Stimulated activated CD4-positive, alpha-beta T cell treated with anti-CD3 and anti-CD28 coated beads, Interleukin-15, amount 100 ng/mL, for 48 hours (primary cell): ENCODE results near the gene ATP2C1.
"Not testable (repeated sequence)": the region's sequence is repeated elsewhere in the genome, so short reads cannot be mapped to it uniquely, and the experiment has no call there.

ENCODE experiments used
- DNase-seq, 2 donors: peaks; one replicate each; pipeline ENCODE4 v3.0.0-alpha.2; 2020; ENCODE audit warnings: low read depth in 2 of 2

The ATP2C1 gene

DNA sequence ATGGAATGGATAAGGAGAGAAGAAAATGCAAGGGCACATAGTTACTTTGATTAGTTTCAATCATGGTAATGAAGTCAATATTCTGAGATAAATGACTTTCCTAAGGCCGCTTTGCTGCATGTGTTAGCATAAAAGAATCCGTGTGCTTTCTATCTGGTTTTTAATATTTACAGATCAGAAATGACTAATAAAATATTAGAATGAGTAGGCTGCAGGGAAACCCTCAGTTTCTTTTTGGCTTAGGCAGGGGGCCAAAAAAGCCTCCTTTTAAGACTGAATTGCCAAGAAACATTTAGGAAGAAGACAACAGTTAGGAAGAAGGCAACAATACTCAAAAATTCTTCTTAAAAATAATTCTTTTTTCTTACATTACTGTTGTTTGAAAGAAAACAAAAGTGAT lies 144.4 kb downstream of the ATP2C1 start:
- DNase-seq, result no peak

DNA sequence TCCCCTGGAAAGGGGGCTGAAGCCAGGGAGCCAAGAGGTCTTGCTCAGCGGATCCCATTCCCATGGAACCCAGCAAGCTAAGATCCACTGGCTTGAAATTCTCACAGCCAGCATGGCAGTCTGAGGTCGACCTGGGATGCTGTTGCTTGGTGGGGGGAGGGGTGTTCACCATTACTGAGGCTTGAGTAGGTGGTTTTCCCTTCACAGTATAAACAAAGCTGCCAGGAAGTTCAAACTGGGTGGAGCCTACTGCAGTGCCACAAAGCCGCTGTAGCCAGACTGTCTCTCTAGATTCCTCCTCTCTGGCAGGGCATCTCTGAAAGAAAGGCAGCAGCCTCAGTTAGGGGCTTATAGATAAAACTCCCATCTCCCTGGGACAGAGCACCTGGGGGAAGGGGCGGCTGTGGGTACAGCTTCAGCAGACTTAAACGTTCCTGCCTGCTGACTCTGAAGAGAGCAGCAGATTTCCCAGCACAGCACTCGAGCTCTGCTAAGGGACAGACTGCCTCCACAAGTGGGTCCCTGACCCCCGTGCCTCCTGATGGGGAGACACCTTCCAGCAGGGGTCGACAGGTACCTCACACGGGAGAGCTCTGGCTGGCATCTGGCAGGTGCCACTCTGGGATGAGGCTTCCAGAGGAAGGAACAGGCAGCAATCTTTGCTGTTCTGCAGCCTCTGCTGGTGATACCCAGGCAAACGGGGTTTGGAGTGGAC lies 148.5 kb downstream of the ATP2C1 start:
- not testable (repeated sequence) for DNase-seq

DNA sequence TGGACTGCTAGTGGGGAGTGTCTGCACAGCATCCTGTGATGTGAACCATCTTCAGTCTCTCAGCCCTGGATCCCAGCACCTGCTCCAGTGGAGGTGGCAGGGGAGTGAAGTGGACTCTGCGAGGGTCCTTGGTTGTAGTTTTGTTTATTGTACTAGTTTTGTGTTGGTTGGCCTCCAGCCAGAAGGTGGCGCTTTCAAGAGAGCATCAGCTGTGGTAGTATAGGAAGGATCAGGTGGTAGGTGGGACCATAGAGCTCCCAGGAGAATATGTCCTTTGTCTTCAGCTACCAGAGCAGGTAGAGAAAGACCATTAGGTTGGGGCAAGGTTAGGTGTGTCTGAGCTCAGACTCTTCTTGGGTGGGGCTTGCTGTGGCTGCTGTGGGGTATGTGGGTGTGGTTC lies 153.7 kb downstream of the ATP2C1 start:
- no peak for DNase-seq

DNA sequence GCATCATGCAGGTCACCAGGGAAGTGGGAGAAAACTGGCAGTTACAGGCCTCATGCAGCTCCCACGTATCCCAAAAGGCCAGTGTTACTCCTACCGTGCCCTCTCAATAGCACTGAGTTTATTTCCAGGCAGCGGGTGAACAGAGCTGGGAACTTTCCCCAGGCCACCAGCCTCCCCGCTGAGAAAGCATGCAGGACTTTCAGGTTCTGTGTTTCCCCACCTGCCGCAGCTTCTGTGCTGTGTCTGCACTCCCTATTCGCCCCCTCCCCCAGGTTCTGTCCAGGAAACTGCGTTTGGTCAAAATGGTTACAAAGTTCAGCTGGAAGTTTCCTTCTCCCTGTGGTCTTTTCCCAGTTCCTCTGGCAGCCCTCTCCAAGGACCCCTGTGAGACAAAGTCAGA lies 154.1 kb downstream of the ATP2C1 start:
- no peak for DNase-seq

DNA sequence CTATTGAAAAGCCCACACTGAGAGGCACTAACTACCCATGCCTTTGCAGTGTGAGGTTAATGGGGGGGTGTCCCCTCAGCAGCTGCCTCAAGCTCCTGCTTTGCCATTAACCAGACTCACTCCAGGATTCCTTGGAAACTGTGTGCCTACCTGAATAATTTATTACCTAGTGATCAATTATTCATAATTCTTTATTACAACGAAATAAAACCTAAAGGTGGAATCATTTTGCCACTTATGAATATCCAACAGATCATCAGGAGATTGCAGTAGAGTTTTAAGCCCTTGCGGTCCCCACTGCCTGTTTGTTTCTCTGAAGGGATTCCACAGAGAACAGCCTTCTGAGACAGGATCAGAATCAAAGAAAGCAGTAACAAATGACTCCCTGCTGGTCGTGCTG lies 156.1 kb downstream of the ATP2C1 start:
- DNase-seq, result no peak

DNA sequence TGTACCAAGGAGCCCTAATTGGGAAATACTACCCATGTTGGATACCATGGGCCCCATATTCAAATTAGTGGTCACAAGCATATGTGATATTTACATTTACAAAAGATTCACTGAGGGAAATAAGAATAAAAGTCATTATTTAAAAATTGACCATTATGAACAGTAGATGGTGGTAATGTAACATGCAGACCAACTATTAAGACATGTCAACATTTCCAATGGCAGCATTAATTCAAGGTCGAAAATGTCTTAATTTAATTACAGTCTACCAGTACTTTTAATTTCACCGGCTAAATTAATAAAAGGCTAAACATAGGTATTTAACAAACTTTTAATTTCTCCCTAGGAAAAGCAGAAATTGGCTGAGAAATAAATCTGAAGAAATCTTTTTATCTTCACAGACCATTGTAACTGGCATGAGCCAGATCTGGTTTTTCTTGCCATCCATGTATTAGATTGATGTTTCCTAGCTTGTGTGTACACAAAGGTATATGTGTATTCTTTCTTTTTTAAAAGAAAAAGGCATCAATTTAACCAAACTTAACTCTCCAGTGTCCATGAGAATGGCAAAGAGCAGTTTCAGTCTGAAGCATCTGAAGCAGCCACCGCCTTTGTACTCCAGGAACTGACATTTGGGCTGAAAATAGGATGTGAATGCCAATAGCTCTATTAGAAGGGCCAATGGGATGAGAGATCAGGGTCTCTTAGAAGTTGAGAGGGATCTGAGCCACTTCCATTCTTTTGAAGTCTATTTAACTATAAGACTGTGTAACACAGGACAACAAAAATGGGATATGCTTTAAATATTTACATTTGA lies 159.4 kb downstream of the ATP2C1 start:
- no peak for DNase-seq
